OCI-LY1 (cell line): ENCODE data around the gene SVBP.
A peak's percentile ranks its signal among the peaks of the same experiment; 100 is the strongest.
"Not testable (repeated sequence)": the region's sequence is repeated elsewhere in the genome, so short reads cannot be mapped to it uniquely, and the experiment has no call there.

ENCODE experiments used
- H2AFZ ChIP-seq: fragments of 200-600 bp; sonication (generic), shearing (Covaris generic); 2 replicates; pipeline ENCODE4 v1.6.0; 2014; ENCODE audit warnings: antibody characterized with exemption, mild to moderate bottlenecking, low read length
- H3F3A ChIP-seq: fragments of 200-600 bp; sonication (generic), shearing (Covaris generic); 2 replicates; pipeline ENCODE4 v1.6.0; 2014; ENCODE audit warnings: mild to moderate bottlenecking, antibody characterized with exemption, low read length, moderate library complexity; ENCODE audit not compliant: insufficient read depth
- H3K27ac ChIP-seq: fragments of 200-600 bp; sonication (generic); 2 replicates; pipeline ENCODE4 v1.5.1; 2014; ENCODE audit warnings: low read length, mixed run types, mild to moderate bottlenecking, low read depth; ENCODE audit not compliant: poor library complexity, severe bottlenecking
- H3K27me3 ChIP-seq: fragments of 200-600 bp; sonication (generic); 2 replicates; pipeline ENCODE4 v1.6.0; 2014; ENCODE audit warnings: antibody characterized with exemption, mild to moderate bottlenecking, low read length, moderate library complexity; ENCODE audit not compliant: insufficient read depth
- H3K36me3 ChIP-seq: fragments of 200-600 bp; sonication (generic); 2 replicates; pipeline ENCODE4 v1.6.1; 2014; ENCODE audit warnings: mild to moderate bottlenecking, antibody characterized with exemption, low read length, moderate library complexity, mixed read lengths; ENCODE audit not compliant: insufficient read depth
- H3K4me1 ChIP-seq: fragments of 200-600 bp; sonication (generic); 2 replicates; pipeline ENCODE4 v1.5.1; 2014; ENCODE audit warnings: mild to moderate bottlenecking, low read length, moderate library complexity; ENCODE audit not compliant: insufficient read depth, severe bottlenecking
- H3K4me2 ChIP-seq: fragments of 200-600 bp; sonication (generic), shearing (Covaris generic); 2 replicates; pipeline ENCODE4 v1.6.1; 2014; ENCODE audit warnings: low read length
- H3K4me3 ChIP-seq: fragments of 200-600 bp; sonication (generic); 2 replicates; pipeline ENCODE4 v1.5.1; 2014; ENCODE audit warnings: low read length, low read depth, mild to moderate bottlenecking, mixed read lengths; ENCODE audit not compliant: poor library complexity, severe bottlenecking
- H3K79me2 ChIP-seq: fragments of 200-600 bp; shearing (Covaris generic); 2 replicates; pipeline ENCODE4 v1.6.1; 2016; ENCODE audit warnings: mixed run types, low read length, mixed read lengths; ENCODE audit not compliant: insufficient read depth
- H3K9ac ChIP-seq: fragments of 200-600 bp; sonication (generic), shearing (Covaris generic); 2 replicates; pipeline ENCODE4 v1.6.1; 2014; ENCODE audit warnings: mild to moderate bottlenecking, low read length, mixed read lengths
- H3K9me2 ChIP-seq: fragments of 200-600 bp; sonication (generic), shearing (Covaris generic); 2 replicates; pipeline ENCODE4 v1.6.1; 2014; ENCODE audit warnings: low read depth, mild to moderate bottlenecking, low read length, mixed read lengths
- H3K9me3 ChIP-seq: fragments of 200-600 bp; shearing (Covaris generic); 2 replicates; pipeline ENCODE4 v1.6.1; 2014; ENCODE audit warnings: low read length, mixed read lengths
- H4K20me1 ChIP-seq: fragments of 200-600 bp; sonication (generic), shearing (Covaris generic); 2 replicates; pipeline ENCODE4 v1.6.0; 2016; ENCODE audit warnings: mild to moderate bottlenecking, low read length; ENCODE audit not compliant: insufficient read depth
- EZH2 ChIP-seq: fragments of 200-600 bp; sonication (generic), shearing (Covaris generic); IDR thresholded peaks from 2 replicates; pipeline ENCODE4 v1.8.0; 2017; ENCODE audit warnings: borderline replicate concordance, mixed run types, mild to moderate bottlenecking, antibody characterized with exemption, low read length, moderate library complexity, mixed read lengths
- TF ChIP-seq, protein P1 (sequence below): fragments of 200-600 bp; sonication (generic), shearing (Covaris generic); IDR thresholded peaks from 2 replicates; pipeline ENCODE4 v1.5.1; 2017; ENCODE audit warnings: mild to moderate bottlenecking, antibody characterized with exemption, low read length, moderate library complexity, mixed read lengths

SVBP gene

DNA sequence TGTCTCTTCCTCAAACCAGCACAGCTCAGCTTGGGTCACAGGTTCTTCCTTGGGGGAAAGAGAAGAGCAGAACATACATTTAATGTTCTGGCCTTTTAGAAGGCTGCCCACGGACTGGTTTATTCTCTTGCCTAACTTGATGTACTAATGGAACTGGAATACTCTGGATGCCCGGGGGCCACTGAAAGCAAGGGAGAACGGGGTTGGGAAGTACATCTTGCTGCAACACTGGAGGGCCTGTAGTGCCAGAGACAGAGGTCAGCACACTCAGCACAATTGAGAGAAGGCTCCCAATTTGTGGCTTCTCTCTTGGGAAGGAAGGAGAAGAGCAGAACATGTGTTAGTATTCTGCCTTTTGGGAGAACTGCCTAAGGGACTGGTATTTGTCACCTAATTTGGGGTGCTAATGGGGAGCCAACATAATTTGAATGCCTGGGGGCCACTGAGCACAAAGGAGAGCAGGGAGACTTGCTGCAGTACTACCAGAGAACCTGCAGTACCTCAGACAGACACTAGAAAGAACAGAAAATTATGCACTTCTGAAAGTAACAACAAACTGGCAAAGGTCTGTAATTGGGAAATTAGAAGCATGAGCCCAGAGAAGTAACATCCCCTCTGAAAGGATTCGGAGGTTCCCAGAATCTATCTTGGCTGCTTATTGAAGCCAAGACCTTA, 43.3 kb upstream of the SVBP start:
- H3K9me3 ChIP-seq, result peaks cover 10% of the 10 kb centered on the region; the same call in 1 of the 2 replicates
- H3F3A ChIP-seq, result no peaks in the 10 kb centered on the region
- no peak overlapping the region for H2AFZ ChIP-seq
- no peak overlapping the region for H3K27ac ChIP-seq
- no peaks in the 10 kb centered on the region for H4K20me1 ChIP-seq
- no peaks in the 10 kb centered on the region; the same call in 1 of the 2 replicates for H3K36me3 ChIP-seq
- H3K4me1 ChIP-seq, result no peaks in the 10 kb centered on the region
- H3K9ac ChIP-seq, result no peak overlapping the region
- no peak overlapping the region for H3K4me3 ChIP-seq
- H3K9me2 ChIP-seq, result no peaks in the 10 kb centered on the region
- TF ChIP-seq EZH2, result no peak
- TF ChIP-seq, protein P1, sequence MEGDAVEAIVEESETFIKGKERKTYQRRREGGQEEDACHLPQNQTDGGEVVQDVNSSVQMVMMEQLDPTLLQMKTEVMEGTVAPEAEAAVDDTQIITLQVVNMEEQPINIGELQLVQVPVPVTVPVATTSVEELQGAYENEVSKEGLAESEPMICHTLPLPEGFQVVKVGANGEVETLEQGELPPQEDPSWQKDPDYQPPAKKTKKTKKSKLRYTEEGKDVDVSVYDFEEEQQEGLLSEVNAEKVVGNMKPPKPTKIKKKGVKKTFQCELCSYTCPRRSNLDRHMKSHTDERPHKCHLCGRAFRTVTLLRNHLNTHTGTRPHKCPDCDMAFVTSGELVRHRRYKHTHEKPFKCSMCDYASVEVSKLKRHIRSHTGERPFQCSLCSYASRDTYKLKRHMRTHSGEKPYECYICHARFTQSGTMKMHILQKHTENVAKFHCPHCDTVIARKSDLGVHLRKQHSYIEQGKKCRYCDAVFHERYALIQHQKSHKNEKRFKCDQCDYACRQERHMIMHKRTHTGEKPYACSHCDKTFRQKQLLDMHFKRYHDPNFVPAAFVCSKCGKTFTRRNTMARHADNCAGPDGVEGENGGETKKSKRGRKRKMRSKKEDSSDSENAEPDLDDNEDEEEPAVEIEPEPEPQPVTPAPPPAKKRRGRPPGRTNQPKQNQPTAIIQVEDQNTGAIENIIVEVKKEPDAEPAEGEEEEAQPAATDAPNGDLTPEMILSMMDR, result peak; percentile 7; the same call in 1 of the 2 replicates
- H3K79me2 ChIP-seq, result no peaks in the 10 kb centered on the region
- H3K27me3 ChIP-seq, result no peaks in the 10 kb centered on the region
- H3K4me2 ChIP-seq, result no peak overlapping the region

- H3K4me2 ChIP-seq, H4K20me1 ChIP-seq, H3K27ac ChIP-seq, H3K9me3 ChIP-seq, H3K4me1 ChIP-seq, H2AFZ ChIP-seq, H3K27me3 ChIP-seq, H3K4me3 ChIP-seq, H3K79me2 ChIP-seq, H3K9ac ChIP-seq, H3F3A ChIP-seq, H3K36me3 ChIP-seq, H3K9me2 ChIP-seq: not testable (repeated sequence)
These were observed 42.2 kb upstream of the SVBP start for GRCh38 chr1:42859366-42859765.

DNA sequence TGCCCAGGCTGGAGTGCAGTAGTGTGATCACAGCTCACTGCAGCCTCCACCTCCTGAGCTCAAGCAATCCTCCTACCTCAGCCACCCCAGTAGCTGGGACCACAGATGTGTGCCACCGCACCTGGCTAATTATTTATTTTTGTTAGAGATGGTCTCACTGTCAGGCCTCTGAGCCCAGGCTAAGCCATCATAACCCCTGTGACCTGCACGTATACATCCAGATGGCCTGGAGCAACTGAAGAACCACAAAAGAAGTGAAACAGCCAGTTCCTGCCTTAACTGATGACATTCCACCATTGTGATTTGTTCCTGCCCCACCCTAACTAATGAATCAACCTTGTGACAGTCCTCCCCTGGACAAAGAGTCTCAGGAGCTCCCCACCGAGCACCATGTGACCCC, 39.4 kb upstream of the SVBP start:
- H3K27ac ChIP-seq, H3K79me2 ChIP-seq, H4K20me1 ChIP-seq, H3K4me3 ChIP-seq, H3K9ac ChIP-seq, H3F3A ChIP-seq, H2AFZ ChIP-seq, H3K27me3 ChIP-seq, H3K9me2 ChIP-seq, H3K4me1 ChIP-seq, H3K4me2 ChIP-seq: not testable (repeated sequence)
- peaks cover 11% of the 10 kb centered on the region for H3K9me3 ChIP-seq
- peaks cover 16% of the 10 kb centered on the region for H3K36me3 ChIP-seq

- Histone ChIP-seq H3K4me2 (no peak overlapping the region), H3K4me3 (no peak overlapping the region), H2AFZ (no peak overlapping the region), H3K9me2 (no peaks in the 10 kb centered on the region), H3K36me3 (peaks cover 48% of the 10 kb centered on the region), H4K20me1 (no peaks in the 10 kb centered on the region), H3K27ac (no peak overlapping the region), H3K4me1 (peaks cover 5% of the 10 kb centered on the region), H3K9ac (no peak overlapping the region), H3K79me2 (no peaks in the 10 kb centered on the region), H3K27me3 (no peaks in the 10 kb centered on the region), H3F3A (no peaks in the 10 kb centered on the region), H3K9me3 (peaks cover 12% of the 10 kb centered on the region)
- TF ChIP-seq, protein P1, result no peak
- TF ChIP-seq EZH2, result no peak
These were observed 36.1 kb upstream of the SVBP start for GRCh38 chr1:42853116-42853884.
